Body of pancreas (tissue), 4 donors: ENCODE measurements around the gene NUPR1.

Source experiments
- POLR2A ChIP-seq, 3 donors: fragments of 450-650 bp; IDR thresholded peaks; one replicate each; pipeline ENCODE4 v1.6.1; 2016; ENCODE audit warnings: antibody characterized with exemption in 3 of 3, mild to moderate bottlenecking in 2 of 3
- TF ChIP-seq, protein P1 (sequence below), 7 experiments: fragments of 450-650 bp in 4 of 7; fragments of 200-600 bp in 3 of 7; sonication (generic) in 3 of 7; IDR thresholded peaks; one replicate each; pipeline ENCODE4 v1.5.1; 2016 to 2019; ENCODE audit warnings: antibody characterized with exemption in 7 of 7

DNA sequence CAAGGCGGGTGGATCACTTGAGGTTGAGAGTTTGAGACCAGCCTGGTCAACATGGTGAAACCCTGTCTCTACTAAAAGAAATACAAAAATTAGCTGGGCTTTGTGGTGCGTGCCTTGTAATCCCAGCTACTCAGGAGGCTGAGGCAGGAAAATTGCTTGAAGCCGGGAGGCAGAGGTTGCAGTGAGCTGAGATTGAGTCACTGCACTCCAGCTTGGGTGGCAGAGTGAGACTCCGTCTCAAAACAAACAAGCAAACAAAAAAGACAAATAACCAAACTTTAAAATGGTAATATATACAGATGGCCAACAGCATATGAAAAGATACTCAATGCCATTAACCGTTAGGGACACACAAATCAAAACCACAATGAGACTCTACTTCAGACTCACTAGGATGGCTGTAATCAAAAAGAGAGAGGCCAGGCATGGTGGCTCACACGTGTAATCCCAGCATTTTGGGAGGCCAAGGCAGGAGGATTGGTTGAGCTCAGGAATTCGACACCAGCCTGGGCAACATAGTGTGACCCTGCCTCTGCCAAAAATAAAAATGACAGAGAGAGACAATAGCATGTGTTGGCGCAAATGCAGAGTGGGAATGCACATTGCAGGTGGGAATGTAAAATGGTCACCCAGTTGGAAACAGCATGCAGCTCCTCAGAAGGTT lies 36.8 kb upstream of the NUPR1 start:
- TF ChIP-seq, protein P1, sequence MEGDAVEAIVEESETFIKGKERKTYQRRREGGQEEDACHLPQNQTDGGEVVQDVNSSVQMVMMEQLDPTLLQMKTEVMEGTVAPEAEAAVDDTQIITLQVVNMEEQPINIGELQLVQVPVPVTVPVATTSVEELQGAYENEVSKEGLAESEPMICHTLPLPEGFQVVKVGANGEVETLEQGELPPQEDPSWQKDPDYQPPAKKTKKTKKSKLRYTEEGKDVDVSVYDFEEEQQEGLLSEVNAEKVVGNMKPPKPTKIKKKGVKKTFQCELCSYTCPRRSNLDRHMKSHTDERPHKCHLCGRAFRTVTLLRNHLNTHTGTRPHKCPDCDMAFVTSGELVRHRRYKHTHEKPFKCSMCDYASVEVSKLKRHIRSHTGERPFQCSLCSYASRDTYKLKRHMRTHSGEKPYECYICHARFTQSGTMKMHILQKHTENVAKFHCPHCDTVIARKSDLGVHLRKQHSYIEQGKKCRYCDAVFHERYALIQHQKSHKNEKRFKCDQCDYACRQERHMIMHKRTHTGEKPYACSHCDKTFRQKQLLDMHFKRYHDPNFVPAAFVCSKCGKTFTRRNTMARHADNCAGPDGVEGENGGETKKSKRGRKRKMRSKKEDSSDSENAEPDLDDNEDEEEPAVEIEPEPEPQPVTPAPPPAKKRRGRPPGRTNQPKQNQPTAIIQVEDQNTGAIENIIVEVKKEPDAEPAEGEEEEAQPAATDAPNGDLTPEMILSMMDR (IDR thresholded peaks at IDR 0.05) = no peak
- TF ChIP-seq POLR2A (IDR thresholded peaks at IDR 0.05) = no peak
